Measurements from ENCODE around the gene UCK1.

DNA sequence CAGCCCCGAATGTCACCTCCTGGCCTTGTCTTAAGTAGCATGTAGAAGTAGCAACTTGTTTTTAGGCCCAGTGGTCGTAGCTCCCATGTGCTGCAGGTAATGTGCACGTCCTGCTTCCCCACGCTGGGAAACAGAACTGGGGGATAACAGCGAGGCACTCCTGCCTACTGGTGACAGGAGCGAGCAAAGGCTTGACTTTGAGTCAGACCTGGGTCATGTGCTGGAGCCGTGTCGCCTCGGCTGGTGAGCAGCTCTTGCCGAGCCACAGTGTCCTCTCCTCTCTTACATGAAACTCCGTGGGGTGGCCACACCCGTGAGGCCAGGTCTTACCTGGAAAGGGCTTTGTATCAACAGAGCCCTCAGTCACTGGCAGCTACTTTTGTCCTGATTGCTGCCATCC lies 45.9 kb downstream of the UCK1 start:
- TF ChIP-seq, protein P1, sequence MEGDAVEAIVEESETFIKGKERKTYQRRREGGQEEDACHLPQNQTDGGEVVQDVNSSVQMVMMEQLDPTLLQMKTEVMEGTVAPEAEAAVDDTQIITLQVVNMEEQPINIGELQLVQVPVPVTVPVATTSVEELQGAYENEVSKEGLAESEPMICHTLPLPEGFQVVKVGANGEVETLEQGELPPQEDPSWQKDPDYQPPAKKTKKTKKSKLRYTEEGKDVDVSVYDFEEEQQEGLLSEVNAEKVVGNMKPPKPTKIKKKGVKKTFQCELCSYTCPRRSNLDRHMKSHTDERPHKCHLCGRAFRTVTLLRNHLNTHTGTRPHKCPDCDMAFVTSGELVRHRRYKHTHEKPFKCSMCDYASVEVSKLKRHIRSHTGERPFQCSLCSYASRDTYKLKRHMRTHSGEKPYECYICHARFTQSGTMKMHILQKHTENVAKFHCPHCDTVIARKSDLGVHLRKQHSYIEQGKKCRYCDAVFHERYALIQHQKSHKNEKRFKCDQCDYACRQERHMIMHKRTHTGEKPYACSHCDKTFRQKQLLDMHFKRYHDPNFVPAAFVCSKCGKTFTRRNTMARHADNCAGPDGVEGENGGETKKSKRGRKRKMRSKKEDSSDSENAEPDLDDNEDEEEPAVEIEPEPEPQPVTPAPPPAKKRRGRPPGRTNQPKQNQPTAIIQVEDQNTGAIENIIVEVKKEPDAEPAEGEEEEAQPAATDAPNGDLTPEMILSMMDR (optimal IDR thresholded peaks at IDR 0.05 in 1 of 3, IDR thresholded peaks at IDR 0.05 in 1 of 3, conservative IDR thresholded peaks at IDR 0.05 in 1 of 3; ENCODE audit: extremely low read depth in 1 of 3, insufficient read depth in 2 of 3, low read length in 3 of 3), result no peak
- TF ChIP-seq EZH2 (IDR thresholded peaks at IDR 0.05; ENCODE audit: low read length), result no peak

All from keratinocyte (primary cell).